HG02870 (cell line): Measurements from ENCODE around the gene PIP4K2A.
A peak's percentile ranks its signal among the peaks of the same experiment; 100 is the strongest.
"Not testable (repeated sequence)": the region's sequence is repeated elsewhere in the genome, so short reads cannot be mapped to it uniquely, and the experiment has no call there.

Source experiments
- ATAC-seq: cut with Tn5 transposase; IDR thresholded peaks from one replicate; pipeline ENCODE4 v1.9.1; 2021; ENCODE audit warnings: mild to moderate bottlenecking, moderate library complexity; ENCODE audit not compliant: unreplicated experiment

PIP4K2A gene

DNA sequence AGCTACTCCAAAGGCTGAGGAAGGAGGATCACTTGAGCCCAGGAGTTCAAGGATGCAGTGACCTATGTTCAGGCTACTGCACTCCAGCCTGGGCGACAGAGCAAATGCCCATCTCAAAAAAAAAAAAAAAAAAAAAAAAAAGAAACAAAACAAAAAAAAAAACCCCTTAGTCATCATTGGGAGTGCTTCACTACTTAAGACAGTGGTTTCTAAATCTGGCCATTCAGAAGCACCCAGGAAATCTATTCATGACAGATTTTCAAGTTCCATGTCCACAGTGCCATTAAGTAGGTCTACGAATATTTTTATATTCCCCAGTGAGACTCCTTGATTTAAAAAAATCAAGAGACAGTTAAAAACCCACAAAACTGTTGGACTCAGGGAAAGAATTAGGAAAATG is 182.9 kb downstream of the PIP4K2A start:
- no peak for ATAC-seq

DNA sequence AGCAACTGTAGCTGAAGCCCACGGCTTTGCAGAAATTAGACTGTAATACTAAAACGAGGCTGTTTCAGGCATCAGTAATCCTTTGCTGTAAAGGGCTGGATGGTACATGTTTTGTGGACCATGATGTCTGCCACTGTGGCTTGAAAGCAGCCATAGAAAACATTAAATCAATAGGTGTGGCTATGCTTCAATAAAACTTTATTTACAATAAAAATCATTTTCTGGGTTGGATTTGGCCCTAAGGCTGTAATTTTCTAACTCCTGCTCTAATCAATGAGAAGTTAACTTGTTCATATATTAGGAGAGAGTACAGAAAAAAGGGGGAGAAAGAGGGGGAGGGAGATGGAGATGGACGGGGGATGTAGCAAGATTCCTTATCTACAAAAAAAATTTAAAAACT is 183.4 kb downstream of the PIP4K2A start:
- ATAC-seq: no peak

DNA sequence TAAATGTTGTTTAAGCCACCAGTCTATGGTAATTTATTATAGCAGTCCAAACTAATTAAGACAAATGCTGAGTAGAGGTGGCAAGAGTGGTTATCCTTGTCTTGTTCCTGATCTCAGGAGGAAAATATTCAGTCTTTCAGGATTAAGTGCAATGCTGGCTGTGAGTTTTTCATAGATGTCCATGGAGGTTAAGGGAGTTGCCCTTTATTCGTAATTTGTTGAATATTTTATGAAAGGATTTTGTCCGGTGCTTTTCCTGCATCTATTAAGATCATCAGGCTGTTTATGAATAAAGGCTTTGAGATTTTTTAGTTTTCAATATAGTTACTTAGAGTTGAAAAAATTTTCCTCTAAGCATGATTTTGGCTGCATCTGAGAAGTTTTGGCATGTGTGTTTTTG is 186.9 kb downstream of the PIP4K2A start:
- no peak for ATAC-seq

DNA sequence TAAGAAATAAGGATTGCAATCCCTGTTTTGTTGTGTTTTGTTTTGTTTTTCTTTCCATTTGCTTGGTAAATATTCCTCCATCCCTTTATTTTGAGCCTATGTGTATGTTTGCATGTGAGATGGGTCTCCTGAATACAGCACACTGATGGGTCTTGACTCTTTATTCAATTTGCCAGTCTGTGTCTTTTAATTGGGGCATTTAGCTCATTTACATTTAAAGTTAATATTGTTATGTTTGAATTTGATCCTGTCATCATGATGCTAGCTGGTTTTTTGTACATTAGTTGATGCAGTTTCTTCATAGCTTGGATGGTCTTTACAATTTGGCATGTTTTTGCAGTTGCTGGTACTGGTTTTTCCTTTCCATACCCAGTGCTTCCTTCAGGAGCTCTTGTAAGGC is 190.0 kb downstream of the PIP4K2A start:
- not testable (repeated sequence) for ATAC-seq

DNA sequence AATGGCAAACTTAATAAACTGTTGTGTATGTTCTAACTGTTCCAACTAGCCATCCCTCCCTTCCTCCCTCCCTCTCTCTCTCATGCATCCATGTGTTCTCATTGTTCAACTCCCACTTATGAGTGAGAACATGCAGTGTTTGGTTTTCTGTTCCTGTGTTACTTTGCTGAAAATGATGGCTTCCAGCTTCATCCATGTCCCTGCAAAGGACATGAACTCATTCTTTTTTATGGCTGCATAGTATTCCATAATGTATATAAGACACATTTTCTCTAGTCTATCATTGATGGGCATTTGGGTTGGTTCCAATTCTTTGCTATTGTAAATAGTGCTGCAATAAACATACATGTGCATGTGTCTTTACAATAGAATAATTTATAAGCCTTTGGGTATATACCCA is 193.7 kb downstream of the PIP4K2A start:
- not testable (repeated sequence) for ATAC-seq

DNA sequence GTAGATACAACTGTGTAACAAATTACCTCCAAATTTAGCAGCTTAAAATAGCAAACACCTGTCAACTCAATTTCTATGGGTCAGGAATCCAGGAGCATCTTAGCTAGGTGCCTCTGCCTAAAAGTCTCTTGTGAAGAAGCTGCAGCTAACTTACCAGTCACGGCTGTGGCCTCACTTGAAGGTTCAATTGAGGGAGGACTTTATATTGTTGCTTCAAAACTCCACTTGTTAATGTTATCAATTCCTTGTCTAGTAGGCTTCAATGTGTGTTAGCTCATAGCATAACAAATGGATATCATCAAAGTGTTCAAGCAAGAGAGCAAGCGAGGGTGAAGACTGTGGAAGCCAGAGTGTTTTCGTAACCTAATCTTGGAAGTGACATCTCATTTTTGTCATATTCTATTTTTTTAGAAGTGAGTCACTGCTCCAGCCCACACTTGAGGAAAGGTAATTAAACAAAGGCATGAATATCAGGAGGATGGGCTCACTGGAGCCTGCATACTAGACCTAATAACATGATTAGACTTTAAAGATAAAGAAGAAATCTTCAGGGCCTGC is 196.1 kb downstream of the PIP4K2A start:
- no peak for ATAC-seq

DNA sequence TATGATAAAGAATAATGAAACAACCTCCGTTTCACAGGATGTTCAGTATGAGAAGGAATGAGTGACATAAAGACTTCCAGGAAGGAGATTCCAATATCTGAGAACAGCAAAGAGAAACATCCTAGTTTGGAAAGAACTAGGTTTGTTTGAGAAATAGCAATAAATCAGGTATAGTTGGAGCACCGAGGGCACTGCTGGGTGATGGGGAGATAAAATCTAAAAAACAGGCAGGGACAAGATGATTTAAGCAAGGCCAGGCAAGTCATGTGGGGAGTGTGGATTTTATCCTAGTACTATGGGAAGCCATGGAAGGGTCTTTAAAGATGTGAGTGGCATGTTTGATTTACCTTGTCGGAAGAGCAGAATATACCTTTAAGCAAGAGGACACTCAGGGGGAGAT is 199.4 kb downstream of the PIP4K2A start:
- no peak for ATAC-seq

DNA sequence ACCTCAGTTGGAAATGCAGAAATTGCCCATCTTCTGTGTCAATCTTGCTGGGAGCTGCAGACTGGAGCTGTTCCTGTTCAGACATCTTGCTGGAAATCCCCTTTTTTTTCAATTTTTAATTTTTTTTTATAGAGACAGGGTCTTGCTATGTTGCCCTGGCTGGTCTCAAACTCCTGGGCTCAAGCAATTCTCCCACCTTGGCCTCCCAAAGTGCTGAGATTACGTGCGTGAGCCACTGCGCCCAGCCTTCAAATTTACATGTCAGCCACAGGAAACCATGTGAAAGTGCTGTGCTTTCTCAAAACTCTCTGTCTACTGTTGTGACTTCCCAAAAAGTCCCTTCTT is 200.0 kb downstream of the PIP4K2A start:
- ATAC-seq: not testable (repeated sequence)

DNA sequence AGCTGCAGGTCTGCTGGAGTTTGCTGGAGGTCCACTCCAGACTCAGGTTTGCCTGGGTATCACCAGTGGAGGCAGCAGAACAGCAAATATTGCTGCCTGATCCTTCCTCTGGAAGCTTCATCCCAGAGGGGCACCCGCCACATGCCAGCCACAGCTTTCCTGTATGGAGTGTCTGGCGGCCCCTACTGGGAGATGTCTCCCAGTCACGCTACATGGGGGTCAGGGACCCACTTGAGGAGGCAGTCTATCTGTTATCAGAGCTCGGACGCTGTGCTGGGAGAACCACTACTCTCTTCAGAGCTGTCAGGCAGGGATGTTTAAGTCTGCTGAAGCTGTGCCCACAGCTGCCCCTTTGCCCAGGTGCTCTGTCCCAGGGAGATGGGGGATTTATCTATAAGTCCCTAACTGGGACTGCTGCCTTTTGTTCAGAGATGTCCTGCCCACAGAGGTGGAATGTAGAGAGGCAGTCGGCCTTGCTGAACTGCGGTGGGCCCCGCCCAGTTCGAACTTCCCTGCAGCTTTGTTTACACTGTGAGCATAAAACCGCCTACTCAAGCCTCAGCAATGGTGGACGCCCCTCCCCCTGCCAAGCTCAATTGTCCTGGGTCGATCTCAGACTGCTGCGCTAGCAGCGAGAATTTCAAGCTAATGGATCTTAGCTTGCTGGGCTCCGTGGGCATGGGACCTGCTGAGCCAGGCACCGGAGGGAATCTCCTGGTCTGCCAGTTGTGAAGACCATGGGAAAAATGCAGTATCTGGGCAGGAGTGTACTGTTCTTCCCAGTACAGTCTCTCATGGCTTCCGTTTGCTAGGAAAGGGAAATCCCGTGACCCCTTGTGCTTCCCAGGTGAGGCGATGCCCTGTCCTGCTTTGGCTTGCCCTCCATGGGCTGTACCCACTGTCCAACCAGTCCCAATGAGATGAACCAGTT is 200.6 kb downstream of the PIP4K2A start:
- not testable (repeated sequence) for ATAC-seq

DNA sequence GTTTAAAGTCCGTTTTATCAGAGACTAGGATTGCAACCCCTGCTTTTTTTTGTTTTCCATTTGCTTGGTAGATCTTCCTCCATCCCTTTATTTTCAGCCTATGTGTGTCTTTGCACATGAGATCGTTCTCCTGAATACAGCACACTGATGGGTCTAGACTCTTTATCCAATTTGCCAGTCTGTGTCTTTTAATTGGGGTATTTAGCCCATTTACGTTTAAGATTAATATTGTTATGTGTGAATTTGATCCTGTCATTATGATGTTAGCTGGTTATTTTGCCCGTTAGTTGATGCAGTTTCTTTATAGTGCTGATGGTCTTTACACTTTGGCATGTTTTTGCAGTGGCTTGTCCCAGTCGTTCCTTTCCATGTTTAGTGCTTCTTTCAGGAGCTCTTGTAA is 202.4 kb downstream of the PIP4K2A start:
- ATAC-seq: not testable (repeated sequence)

DNA sequence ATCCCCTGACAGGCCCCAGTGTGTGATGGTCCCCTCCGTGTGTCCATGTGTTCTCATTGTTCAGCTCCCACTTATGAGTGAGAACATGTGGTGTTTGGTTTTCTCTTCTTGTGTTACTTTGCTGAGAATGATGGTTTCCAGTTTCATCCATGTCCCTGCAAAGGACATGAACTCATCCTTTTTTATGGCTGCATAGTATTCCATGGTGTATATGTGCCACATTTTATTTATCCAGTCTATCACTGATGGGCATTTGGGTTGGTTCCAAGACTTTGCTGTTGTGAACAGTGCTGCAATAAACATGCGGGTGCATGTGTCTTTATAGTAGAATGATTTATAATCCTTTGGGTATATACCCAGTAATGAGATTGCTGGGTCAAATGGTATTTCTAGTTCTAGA is 206.2 kb downstream of the PIP4K2A start:
- ATAC-seq: not testable (repeated sequence)

DNA sequence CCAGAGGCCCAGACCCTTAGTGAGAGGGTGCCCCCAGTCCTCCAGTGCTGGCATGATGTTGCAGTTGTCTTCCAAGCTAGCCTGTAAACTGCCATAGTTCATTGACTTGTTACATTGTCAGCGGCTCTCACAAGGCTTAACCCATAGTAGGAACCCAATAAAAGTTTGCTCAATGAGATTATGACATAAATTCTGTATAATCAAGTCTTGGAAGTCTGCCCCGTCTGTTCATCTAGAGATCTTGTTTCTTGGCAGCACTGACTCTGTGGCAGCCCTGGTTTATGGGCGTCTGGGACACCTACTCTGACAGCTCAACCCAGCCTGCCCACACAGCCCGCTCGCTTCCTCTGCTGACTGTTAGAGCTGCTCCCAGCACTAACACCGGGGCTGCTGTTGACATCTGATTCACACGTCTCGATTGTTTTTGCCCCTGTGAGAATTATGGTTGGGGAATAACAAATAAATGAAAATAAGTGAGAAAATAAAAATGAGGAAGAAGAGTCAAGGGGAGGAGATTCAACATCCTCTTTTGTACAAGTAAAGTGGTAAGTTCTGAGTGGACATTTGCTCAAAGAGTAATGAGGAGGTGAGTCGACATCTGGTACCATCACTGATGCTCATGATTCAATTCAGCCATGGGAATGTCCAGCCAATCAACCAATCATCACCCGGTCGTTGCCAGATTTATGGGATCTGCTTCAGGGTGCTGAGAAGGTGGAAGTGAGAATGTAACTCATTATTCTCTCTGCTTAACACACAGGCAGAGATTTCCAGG is 208.3 kb downstream of the PIP4K2A start:
- peak; percentile 58 for ATAC-seq

DNA sequence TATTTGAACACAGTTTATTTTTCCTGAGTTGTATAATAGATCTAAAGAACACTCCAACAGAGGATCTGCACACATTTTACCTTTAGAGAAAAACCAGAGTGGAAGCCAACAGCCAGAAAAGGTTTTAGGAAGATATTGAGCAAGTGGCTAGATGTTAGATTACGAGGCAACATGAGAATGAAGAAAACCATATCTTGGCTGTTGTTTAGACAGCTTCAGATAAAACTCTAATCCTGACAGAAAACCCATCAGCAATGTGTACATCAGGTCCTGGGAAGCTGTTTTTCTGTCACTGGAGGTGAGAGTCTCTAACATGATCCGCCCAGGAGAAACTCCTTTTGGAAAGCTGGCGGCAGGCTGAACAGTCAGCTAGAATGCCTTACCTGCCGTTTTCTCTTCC is 209.6 kb downstream of the PIP4K2A start:
- ATAC-seq: no peak

DNA sequence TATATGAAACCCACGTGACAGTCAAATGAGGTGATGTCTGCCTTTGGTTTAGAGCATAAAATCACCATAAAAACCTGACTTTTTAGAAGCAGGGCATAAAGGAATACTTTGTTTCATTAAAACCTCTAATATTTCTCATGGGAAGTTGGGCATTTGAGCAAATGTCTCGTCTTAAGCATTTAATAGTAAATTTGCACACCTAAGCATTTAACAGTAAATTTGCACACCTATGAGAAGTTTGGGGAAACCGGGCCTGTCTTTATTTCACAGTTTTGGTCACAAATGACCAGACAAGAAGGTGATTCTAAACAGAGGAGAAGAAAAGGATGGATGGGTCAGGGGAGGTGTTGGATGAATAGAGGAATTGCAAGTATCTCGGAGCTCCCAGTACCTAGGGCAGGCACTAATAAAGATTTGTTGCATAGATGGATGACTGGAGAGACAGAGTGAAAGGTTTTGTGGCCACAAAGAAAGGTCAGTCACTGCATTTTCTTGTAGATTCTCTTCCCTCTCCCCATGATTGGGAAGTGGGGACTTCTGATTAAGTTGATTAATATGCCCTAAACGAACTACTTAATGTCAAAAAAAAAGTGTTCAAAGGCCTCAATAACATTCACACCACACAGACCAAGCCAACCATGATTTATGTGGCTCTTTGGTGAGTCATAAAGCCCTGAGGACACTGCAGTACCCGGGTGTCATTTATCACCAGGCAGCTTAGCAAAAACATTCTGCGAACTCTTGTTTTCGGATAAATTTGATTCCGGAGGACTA is 210.9 kb downstream of the PIP4K2A start:
- no peak for ATAC-seq

DNA sequence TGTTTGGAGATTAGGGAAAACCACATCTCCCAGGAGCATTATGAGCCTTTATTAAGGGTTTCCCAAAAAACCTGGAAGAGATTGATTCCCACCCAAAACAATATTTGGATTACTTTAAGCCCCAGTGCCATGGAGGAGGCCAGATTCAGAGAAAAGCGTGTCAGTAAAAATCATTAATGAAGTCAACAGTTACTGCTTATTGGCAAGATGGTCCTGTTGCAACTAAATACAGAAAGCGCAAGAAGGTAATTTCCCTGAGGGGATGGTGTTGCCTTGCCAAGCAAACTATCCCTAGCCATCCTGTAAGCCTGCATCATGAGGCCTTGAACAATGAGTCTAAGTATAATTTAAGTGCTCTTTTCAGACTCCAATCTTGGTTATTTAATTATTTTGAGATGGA is 212.5 kb downstream of the PIP4K2A start:
- no peak for ATAC-seq

DNA sequence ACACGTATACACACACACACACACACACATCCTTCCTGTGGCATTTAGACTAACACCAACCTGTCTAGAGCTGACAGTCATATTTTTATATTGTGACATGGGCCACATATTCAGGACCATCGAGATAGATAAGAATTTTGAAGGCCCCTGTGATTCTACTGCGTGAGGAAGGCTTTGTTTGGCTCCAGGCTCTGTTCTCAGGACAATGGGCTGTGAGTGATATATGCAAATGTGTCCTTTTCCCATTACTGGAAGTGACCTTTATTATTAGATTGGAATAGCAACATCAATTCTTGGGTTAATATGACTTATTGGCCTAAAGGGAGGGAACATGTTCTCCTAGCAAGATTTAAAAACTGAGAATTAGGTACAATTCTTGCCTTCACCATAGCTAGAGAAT is 213.0 kb downstream of the PIP4K2A start:
- ATAC-seq: no peak

DNA sequence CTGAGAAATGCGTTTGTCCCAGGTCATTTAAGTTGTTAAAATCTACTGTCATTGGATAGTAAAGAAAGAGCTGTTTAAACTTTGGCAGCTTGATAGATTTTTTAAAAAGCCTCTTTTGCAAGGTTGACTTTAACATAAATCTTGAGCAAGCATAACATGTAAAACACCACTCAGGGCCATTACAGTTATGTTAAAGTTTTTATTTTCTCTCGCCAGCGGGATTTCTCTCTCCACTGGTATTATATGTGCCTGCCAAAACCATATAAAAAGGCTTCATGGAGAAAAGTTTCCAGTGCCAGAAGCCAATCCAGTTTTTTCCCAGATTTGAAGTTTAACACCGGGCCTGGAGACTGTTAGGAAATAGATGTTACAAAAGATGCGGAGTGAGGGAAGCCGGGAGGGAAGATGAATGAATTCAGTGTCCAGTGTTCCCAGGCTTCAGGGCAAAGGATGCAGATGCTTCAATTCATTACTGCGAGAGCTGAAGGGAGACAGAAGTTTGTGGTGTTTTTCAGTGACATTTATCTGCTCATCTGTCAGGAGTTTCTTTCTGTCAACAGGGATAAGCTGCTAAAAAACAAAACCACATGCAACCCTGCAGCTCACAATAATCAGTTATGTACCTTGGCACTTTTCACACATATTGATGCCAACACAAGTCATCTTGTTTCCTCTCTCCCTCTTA is 213.6 kb downstream of the PIP4K2A start:
- no peak for ATAC-seq

DNA sequence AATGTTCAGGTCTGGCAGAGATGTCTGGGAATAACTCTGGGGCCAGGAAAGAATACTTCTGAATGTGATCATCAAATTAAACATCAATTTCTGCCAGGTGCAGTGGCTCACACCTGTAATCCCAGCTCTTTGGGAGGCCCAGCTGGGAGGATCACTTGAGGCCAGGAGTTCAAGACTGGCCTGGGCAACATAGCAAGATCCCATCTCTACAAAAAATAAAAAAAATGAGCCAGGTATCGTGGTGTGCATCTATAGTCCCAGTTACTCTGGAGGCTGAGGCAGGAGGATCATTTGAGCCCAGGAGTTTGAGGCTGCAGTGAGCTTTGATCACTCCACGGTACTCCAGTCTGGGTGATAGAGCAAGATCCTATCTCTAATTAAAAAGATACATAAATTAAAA is 214.4 kb downstream of the PIP4K2A start:
- ATAC-seq: not testable (repeated sequence)

DNA sequence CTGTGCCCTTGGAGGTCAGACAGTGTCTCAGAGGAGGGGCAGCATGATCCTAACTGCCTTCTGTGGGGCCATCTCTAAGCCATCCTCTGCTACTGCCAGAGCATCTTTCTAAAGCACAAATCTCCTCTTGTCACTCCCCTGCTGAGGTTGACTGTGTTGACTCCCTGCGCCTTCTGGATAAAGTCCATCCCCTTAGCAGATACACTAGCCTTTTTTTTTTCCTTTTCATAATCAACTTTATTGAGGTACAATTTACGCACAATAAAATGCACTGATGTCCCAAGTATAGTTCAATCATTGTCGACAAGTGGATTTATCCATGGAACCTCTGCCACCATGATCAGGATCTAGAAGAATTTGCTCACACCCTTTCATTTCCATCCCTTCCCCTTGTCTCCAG is 219.0 kb downstream of the PIP4K2A start:
- no peak for ATAC-seq

DNA sequence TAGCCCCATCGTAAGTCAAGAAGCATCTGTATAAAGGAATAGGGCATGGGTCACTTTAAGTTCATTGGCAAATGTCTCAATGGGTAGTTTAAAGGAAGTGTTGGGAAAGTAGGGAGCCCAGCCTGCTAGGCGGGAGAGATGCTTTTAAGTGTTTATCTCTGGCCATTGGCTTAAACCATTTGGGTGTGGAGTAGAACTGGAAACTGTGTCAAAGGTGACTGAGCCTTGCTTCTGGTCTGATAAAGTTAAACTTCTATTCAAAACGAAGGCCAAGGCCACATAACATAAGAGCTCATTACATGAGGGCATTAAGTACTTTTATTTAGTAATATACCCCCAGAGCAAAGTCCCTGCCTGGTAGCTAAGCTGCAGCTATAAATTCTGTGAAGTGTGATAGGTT is 220.4 kb downstream of the PIP4K2A start:
- ATAC-seq: no peak
